Glomerular visceral epithelial cell (primary cell): ENCODE measurements around the gene AK1.

ENCODE experiments used
- DNase-seq: peaks from one replicate; pipeline ENCODE4 v3.0.0-alpha.2; 2016; ENCODE audit errors: extremely low spot score

The AK1 gene

GRCh38 chr9:127909839-127910273 is 32.4 kb upstream of the AK1 start:
- DNase-seq = no peak

- no peak for DNase-seq
Observed at GRCh38 chr9:127908660-127908926, 31.1 kb upstream of the AK1 start.

GRCh38 chr9:127907867-127908659 is 30.6 kb upstream of the AK1 start:
- DNase-seq = no peak

GRCh38 chr9:127905788-127906191 is 28.3 kb upstream of the AK1 start:
- DNase-seq = no peak

GRCh38 chr9:127905004-127905728 is 27.7 kb upstream of the AK1 start:
- DNase-seq = no peak

GRCh38 chr9:127904561-127905003 is 27.1 kb upstream of the AK1 start:
- no peak for DNase-seq

GRCh38 chr9:127903557-127904475 is 26.3 kb upstream of the AK1 start:
- DNase-seq = no peak

GRCh38 chr9:127899128-127899943 is 21.9 kb upstream of the AK1 start, which contains the start of gene ST6GALNAC6:
Gene ST6GALNAC6, minus strand, starts transcription at chr9:127899603. Its CDS starts 1,622 bp downstream, at chr9:127897981.
- peak; percentile 80 for DNase-seq

GRCh38 chr9:127898433-127899127 is 21.1 kb upstream of the AK1 start:
- peak; percentile 65 for DNase-seq

GRCh38 chr9:127897193-127897692 is 19.8 kb upstream of the AK1 start:
- DNase-seq = peak; percentile 55

- no peak for DNase-seq
Observed at GRCh38 chr9:127896395-127897192, 19.1 kb upstream of the AK1 start.

- DNase-seq = no peak
Observed at GRCh38 chr9:127895811-127896210, 18.3 kb upstream of the AK1 start.

- no peak for DNase-seq
Observed at GRCh38 chr9:127893392-127893791, 15.9 kb upstream of the AK1 start.

- no peak for DNase-seq
Observed at GRCh38 chr9:127892831-127893230, 15.4 kb upstream of the AK1 start.

GRCh38 chr9:127890053-127890452 is 12.6 kb upstream of the AK1 start:
- no peak for DNase-seq

GRCh38 chr9:127887792-127888191 is 10.3 kb upstream of the AK1 start:
- no peak for DNase-seq

- DNase-seq = no peak
Observed at GRCh38 chr9:127886401-127886972, 9.0 kb upstream of the AK1 start.

- DNase-seq = no peak
Observed at GRCh38 chr9:127885508-127886281, 8.2 kb upstream of the AK1 start.
